ENCODE results near the gene PRLR.
"Not testable (repeated sequence)": the region's sequence is repeated elsewhere in the genome, so short reads cannot be mapped to it uniquely, and the experiment has no call there.

The PRLR gene

GRCh38 chr5:35230038-35230611 is at the start of gene PRLR:
PRLR (minus strand) TSS chr5:35230487; CDS start chr5:35089620, 140,867 bp downstream.
- no peak for DNase-seq

- no peak for DNase-seq
These were observed 44.7 kb upstream of the PRLR start for GRCh38 chr5:35274839-35275509.

DNA sequence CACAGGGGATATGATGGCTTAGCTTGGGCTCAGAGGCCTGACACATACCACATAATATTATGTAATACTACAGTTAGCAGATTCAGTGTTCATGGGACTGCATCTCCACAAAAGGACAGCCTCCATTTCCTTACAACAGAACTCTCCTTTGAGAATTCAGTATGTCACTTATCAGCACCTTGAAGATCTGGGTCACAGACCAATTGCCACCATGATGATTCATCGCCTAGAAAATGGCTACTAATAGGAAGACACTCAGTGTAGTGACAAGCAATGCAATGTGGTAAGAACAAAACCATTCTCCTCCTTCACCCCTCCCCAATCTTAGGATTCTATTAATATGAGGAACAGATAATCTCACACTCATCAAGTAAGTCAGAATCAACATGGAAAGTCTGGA is 38.7 kb upstream of the PRLR start:
- no peak for DNase-seq

DNA sequence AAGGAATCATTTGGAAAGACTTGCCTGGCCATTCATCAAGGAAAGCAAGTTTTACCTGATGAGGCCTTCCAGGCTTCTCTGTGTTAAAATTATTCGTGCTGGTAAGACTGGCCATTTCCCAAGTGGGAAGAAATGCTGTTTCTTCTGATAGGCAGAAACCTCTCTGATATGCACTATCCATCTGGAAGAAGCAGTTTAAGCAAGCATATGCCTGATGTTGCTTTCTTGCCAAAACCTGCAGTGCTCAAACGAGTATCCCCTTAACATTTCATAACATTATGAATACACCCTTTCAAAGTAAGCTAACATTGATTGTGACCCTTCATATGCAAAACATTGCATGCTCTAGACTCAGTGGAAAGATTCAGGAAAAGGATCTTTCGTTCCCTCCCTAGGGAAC is 36.0 kb upstream of the PRLR start:
- no peak for DNase-seq

DNA sequence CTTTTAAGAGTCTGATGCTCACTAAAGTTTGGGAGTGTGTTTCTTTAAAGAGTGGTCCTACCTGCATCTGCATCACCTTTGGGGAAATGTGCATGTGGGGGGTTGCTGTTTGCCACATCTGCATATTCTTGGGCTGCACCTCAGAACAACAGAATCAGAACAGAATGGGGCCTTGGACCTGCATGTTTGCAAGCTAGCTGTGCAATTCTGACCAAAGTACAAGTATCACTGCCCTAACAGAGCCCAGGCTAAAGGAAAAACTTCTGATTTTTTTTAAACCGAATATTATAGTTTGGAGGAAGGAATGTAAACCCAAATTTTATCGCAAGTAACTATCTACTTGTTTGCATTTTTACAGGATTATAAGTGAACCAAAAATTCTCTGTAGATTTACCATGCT is 34.2 kb upstream of the PRLR start:
- DNase-seq = no peak

DNA sequence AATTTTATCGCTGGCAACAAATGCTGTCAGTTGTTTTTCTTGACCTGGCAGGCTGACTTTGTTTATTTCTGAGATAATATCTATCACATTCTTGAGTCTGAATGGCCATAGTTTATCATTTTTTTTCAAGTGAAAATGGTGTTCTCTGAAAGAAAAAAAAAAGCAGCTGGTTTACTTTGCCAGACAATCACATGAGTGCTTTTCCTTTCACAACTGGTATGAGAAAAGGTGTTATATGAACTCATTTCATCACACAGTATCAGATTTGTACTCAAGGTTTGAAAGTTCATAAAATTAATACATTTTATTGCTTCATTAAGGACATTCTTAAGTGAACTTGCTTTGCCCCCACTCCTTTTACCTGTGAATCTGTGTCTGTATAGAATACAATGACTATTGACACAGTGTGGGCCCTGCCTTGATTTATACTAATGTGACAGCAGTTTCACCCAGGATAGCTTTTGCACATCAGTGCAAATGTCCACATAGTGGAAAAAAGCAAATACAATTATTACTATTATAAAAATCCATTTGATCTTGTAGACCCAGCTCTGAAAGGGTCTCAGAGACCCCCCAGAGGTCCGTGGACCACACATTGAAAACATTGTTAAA is 33.1 kb upstream of the PRLR start:
- DNase-seq = no peak

DNA sequence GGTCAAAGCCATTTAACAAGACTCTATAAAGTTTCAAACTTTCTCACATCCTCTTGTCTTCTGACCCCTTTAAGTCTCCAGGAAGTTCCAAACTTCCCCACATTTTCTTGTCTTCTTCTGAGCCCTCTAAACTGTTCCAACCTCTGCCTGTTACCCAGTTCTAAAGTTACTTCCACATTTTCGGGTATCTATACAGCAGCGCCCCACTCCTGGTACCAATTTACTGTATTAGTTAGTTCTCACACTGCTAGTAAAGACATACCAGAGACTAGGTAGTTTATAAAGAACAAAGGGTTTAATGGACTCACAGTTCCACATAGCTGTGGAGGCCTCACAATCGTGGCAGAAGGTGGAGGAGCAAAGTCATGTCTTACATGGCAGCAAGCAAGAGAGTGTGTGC is 23.3 kb upstream of the PRLR start:
- no peak for DNase-seq

- no peak for DNase-seq
These were observed 22.7 kb upstream of the PRLR start for GRCh38 chr5:35252963-35253362.

GRCh38 chr5:35248843-35249780 is 18.8 kb upstream of the PRLR start:
- no peak for DNase-seq

GRCh38 chr5:35247648-35248034 is 17.4 kb upstream of the PRLR start:
- DNase-seq = no peak

DNA sequence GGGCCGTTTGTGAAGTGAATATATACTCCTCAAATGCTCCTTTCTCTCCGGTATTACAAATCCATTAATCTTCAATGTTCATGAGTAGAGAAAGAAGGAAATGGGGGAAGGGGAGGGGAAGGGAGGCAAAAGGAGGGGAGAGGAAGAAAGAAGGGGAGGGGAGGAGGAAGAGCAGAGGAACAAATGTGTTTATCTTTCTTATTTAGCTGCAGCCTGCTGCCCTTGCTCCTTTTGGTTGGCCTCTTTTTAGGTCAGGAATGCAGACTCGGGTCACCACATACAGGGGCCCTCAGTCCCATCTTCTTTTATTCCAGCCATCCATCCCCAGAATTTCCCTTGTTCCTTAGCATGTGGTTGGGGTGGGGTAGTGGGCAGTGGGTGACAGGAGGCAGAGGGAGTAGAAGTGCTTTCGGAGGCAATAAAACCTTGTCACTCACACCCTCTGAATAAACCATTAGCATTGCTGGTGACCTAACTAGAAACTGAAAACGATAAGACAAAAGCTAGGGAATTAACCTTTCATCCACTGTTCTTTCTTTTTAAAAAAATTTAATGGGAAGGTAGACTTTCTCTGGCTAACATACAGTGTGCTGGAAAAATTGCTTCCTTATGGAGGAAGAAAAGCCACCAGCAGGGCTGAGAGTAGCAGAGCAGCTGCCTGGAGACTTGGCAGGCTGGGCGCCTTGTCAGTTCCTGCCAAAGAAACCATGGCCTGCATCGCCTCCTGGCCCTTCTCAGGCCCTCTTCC is 16.8 kb upstream of the PRLR start:
- DNase-seq = no peak

GRCh38 chr5:35246411-35246810 is 16.1 kb upstream of the PRLR start:
- DNase-seq = no peak

DNA sequence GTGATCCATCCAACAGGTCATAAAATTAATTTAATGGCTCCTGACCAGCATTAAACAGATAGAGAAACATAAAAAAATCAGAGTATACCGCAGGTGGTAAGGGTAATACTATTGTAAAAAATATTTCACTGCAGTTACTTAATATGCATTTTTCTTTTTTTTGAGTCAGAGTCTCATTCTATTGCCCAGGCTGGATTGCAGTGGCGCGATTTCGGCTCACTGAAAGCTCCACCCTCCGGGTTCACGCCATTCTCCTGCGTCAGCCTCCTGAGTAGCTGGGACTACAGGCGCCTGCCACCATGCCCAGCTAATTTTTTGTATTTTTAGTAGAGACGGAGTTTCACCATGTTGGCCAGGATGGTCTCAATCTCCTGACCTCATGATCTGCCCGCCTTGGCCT is 15.1 kb upstream of the PRLR start:
- not testable (repeated sequence) for DNase-seq

- no peak for DNase-seq
These were observed 13.9 kb upstream of the PRLR start for GRCh38 chr5:35244171-35244570.

- no peak for DNase-seq
These were observed 12.5 kb upstream of the PRLR start for GRCh38 chr5:35242702-35243258.

GRCh38 chr5:35240892-35241291 is 10.6 kb upstream of the PRLR start:
- DNase-seq = no peak

DNA sequence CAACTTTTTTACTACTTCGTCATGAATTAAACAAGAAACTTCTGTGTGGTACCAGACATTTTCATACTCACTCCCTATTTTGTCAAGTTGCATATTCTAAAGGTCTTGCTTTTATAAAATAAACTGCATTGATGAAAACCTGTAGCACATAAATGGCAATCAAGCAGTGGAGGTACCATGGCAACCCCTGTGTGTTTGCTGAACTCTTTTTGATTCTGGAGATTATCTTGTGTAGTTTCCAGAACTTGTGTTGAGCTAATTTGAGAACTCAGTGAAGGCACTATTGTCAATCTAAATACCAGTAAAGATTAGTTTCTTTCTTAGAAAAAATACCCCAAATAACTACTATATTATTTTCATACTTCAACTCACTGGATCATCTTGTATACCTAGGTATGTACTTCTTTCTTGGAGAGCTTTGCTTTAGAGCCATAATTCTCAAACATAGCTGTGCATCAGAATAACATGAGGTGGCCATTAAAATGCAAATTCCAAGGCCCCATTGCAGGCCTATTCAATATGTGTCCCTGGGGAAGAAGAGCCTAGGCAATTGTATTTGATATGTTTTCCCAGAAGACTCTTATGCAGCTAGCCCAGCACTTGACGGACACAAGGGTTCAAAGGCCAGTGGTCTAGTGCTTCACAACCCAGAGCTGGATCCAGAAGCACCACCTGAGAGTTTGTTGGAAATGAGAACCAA is 9.8 kb upstream of the PRLR start:
- DNase-seq = no peak

DNA sequence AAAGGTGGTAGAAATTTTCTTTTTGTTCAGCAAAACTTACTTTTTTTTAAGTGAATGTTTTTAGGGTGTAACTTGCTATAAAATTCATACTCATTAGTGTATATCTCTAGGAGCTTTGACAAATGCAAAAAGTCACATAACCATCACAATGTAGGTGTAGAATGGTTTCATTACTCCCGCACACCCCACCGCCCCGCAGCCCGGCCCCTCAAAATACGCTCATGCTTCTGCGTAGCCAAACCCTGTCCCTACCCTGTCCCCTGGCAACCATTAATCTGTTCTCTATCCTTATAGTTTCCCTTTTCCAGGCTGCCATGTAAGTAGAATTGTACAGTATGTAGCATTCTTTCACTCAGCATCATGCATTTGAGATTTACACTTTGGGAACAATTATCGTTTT is 9.2 kb upstream of the PRLR start:
- no peak for DNase-seq

- DNase-seq = no peak
These were observed 7.5 kb upstream of the PRLR start for GRCh38 chr5:35237580-35238376.

- DNase-seq = no peak
These were observed 6.5 kb upstream of the PRLR start for GRCh38 chr5:35236770-35237169.

DNA sequence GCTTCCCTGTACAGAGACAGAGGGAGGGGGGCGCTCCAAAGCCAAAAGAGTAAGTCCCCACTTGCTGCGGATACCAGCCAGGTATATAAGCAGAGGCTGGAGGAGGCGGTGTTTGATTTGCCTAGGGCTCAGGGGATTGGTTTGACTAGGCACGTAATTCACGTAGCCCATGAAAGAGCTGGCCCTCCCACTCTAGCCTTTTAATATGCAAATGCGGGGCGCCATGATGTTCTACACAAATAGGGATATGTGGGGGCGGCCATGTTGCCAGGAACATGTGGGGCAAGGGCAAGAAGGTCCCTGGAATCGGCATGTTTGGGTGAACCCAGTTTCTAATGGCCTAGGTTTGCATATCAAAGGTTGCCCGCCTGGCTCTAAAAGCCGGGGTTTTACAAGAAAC is 3.3 kb upstream of the PRLR start:
- no peak for DNase-seq
